ENCODE measurements around the gene PTPRT.
A peak's percentile ranks its signal among the peaks of the same experiment; 100 is the strongest.

PTPRT gene

DNA sequence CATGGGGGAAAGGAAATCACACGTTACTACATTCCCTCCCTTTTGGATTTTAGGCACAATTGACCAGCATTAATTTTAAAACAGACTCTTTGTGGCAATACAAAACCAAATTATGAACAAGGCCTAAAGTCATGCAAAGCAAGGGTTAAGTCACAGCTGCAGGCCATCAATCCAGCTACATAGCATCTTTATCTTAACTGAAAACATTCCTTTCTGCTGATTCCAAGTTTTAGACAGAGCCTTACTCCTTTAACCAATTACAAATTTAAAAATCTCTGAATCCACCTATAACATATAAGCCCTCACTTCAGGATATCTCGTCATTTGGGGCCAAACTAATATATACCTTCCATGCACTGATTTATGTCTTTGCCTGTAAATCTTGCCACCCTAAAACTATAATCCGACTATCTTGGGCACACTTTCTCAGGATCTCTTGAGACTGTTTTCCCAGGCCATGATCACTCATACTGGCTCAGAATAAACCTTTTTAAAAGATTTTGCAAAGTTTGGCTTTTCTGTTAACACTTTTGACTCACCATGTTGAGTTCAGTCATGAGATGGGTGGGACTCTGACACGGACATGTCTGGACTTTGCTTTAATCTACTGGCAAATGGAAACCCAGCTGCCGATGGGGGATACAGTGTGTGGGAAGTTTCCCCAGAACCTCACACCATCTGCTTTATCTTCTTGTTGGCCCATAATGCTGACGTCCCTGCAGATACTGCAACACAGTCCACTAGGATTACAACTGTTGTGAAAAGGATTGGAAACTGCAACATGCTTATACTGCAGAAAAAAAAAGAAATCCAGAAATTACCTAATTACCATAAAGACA is 757.0 kb downstream of the PTPRT start:
- H2BK120ac ChIP-seq (ENCODE audit: low read depth, low read length), result no peak overlapping the region
- 65% methylated on average over 6 of the region's 6 CpGs for WGBS
- H2BK15ac ChIP-seq (ENCODE audit: low read depth, poor library complexity, severe bottlenecking), result no peak overlapping the region
- no peak overlapping the region for H3K4ac ChIP-seq (ENCODE audit: low read depth in 1 of 2, low read length in 2 of 2)
- H3K79me1 ChIP-seq (replicated peaks; ENCODE audit: low read length, poor library complexity, severe bottlenecking), result no peaks in the 10 kb centered on the region
- no peak overlapping the region for H2AFZ ChIP-seq (ENCODE audit: low read depth, low read length)
- no peak overlapping the region for H2BK5ac ChIP-seq (ENCODE audit: low read depth, low read length, poor library complexity, severe bottlenecking)
- H3K18ac ChIP-seq (ENCODE audit: low read depth in 1 of 2, low read length in 2 of 2), result no peak overlapping the region
- H3K14ac ChIP-seq (ENCODE audit: low read length in 2 of 2), result no peak overlapping the region
- peak overlapping the region; percentile 59 for H3K9ac ChIP-seq (ENCODE audit: low read length)
- no peak overlapping the region for H3K23ac ChIP-seq (ENCODE audit: low read length in 2 of 2)
- H3K4me2 ChIP-seq (ENCODE audit: low read length, poor library complexity, severe bottlenecking), result no peak overlapping the region
- H3K9me3 ChIP-seq (ENCODE audit: control insufficient read depth, low read length), result no peaks in the 10 kb centered on the region
- H3K27me3 ChIP-seq (ENCODE audit: control insufficient read depth in 1 of 2, insufficient read depth in 1 of 2, low read length in 2 of 2), result peaks cover 0 to under 1% of the 10 kb centered on the region in 2 experiments
- H3K27ac ChIP-seq (ENCODE audit: low read length, poor library complexity, severe bottlenecking), result no peak overlapping the region
- no peaks in the 10 kb centered on the region for H3K4me1 ChIP-seq (ENCODE audit: control insufficient read depth, insufficient read depth, low read depth, low read length)
- no peak overlapping the region for H2BK12ac ChIP-seq (ENCODE audit: low read length in 2 of 2)
- H4K8ac ChIP-seq (ENCODE audit: low read length), result no peak overlapping the region
- DNase-seq, result no peak
- H3K36me3 ChIP-seq (ENCODE audit: control insufficient read depth in 1 of 2, insufficient read depth in 2 of 2, low read depth in 1 of 2, low read length in 2 of 2), result no peaks in the 10 kb centered on the region
- H4K91ac ChIP-seq (ENCODE audit: low read length), result no peak overlapping the region
- no peak overlapping the region for H3K4me3 ChIP-seq (ENCODE audit: insufficient read depth in 1 of 2, low read depth in 1 of 2, low read length in 2 of 2)
- no peak overlapping the region for H2AK5ac ChIP-seq (ENCODE audit: low read length, severe bottlenecking)

DNA sequence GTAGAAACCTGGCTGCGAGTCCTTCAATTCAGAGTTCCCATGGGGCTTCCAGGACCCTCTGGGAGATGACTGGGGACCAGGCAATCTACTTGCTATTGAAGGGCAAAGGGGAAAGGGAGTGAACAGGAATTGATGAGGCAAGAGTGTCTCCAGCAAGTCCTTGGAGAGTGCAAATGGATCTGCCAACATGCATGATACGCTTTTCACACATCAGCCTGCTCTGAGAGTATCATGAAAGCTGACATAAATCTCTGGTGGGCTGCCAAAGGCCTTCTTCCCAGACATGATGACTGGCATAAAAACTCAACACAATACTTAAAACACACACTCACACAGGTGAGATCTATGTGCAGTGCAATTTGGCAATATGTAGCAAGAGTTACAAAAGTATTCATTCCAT is 759.1 kb downstream of the PTPRT start:
- Histone ChIP-seq H3K36me3 (ENCODE audit: control insufficient read depth in 1 of 2, insufficient read depth in 2 of 2, low read depth in 1 of 2, low read length in 2 of 2) (no peaks in the 10 kb centered on the region), H2BK12ac (ENCODE audit: low read length in 2 of 2) (no peak overlapping the region), H4K91ac (ENCODE audit: low read length) (no peak overlapping the region), H3K14ac (ENCODE audit: low read length in 2 of 2) (no peak overlapping the region), H3K9ac (ENCODE audit: low read length) (no peak overlapping the region), H3K4me1 (ENCODE audit: control insufficient read depth, insufficient read depth, low read depth, low read length) (no peaks in the 10 kb centered on the region), H3K4me2 (ENCODE audit: low read length, poor library complexity, severe bottlenecking) (no peak overlapping the region), H3K18ac (ENCODE audit: low read depth in 1 of 2, low read length in 2 of 2) (no peak overlapping the region), H3K4ac (ENCODE audit: low read depth in 1 of 2, low read length in 2 of 2) (no peak overlapping the region), H3K9me3 (ENCODE audit: control insufficient read depth, low read length) (no peaks in the 10 kb centered on the region), H3K79me1 (replicated peaks; ENCODE audit: low read length, poor library complexity, severe bottlenecking) (no peaks in the 10 kb centered on the region), H3K23ac (ENCODE audit: low read length in 2 of 2) (no peak overlapping the region), H2AFZ (ENCODE audit: low read depth, low read length) (no peak overlapping the region), H3K27ac (ENCODE audit: low read length, poor library complexity, severe bottlenecking) (no peak overlapping the region), H2BK120ac (ENCODE audit: low read depth, low read length) (no peak overlapping the region), H3K27me3 (ENCODE audit: control insufficient read depth in 1 of 2, insufficient read depth in 1 of 2, low read length in 2 of 2) (no peaks in the 10 kb centered on the region), H2AK5ac (ENCODE audit: low read length, severe bottlenecking) (no peak overlapping the region), H2BK5ac (ENCODE audit: low read depth, low read length, poor library complexity, severe bottlenecking) (no peak overlapping the region), H3K4me3 (ENCODE audit: insufficient read depth in 1 of 2, low read depth in 1 of 2, low read length in 2 of 2) (no peak overlapping the region), H2BK15ac (ENCODE audit: low read depth, poor library complexity, severe bottlenecking) (no peak overlapping the region), H4K8ac (ENCODE audit: low read length) (no peak overlapping the region)
- DNase-seq, result no peak
- 52% methylated on average over 2 of the region's 2 CpGs for WGBS

DNA sequence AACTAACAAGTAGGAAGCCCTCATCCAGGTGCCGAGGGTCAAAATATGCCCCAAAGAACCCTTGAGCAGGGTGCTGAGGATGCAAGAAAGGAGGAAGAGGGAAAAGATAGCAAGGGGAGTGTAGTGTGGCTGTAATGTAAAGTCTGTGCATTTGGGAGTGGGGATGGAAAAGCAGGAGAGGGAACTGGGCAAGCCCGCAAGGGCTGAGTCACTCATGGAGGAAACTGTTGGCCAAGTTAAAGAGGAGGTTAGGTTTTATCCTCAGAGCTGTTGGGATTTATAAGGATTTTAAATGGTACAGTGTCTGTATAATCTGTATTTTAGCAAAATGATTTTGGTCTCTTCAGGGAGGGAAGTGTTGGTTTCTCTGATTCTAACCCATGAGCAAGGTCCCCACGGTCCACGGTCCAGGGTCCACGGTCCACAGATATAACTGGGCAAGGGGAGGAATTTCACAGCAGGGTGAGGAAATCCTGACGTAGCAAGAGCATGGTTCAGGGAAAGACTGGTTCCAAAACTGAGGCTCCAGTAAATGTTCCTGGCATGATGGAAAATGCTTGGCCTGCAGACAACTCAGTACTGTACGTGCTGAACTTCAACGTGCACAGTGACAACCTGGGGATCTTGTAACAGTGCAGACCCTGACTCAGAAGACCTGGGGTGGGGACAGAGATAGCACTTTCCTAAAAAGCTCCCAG is 759.8 kb downstream of the PTPRT start:
- Histone ChIP-seq H3K4me2 (ENCODE audit: low read length, poor library complexity, severe bottlenecking) (no peak overlapping the region), H3K27me3 (ENCODE audit: control insufficient read depth in 1 of 2, insufficient read depth in 1 of 2, low read length in 2 of 2) (no peaks in the 10 kb centered on the region), H4K8ac (ENCODE audit: low read length) (no peak overlapping the region), H3K4me3 (ENCODE audit: insufficient read depth in 1 of 2, low read depth in 1 of 2, low read length in 2 of 2) (no peak overlapping the region), H3K27ac (ENCODE audit: low read length, poor library complexity, severe bottlenecking) (no peak overlapping the region), H3K79me1 (replicated peaks; ENCODE audit: low read length, poor library complexity, severe bottlenecking) (no peaks in the 10 kb centered on the region), H2AFZ (ENCODE audit: low read depth, low read length) (no peak overlapping the region), H3K18ac (ENCODE audit: low read depth in 1 of 2, low read length in 2 of 2) (no peak overlapping the region), H3K9ac (ENCODE audit: low read length) (no peak overlapping the region), H2AK5ac (ENCODE audit: low read length, severe bottlenecking) (no peak overlapping the region), H2BK12ac (ENCODE audit: low read length in 2 of 2) (no peak overlapping the region), H2BK5ac (ENCODE audit: low read depth, low read length, poor library complexity, severe bottlenecking) (no peak overlapping the region), H3K4me1 (ENCODE audit: control insufficient read depth, insufficient read depth, low read depth, low read length) (no peaks in the 10 kb centered on the region), H4K91ac (ENCODE audit: low read length) (no peak overlapping the region), H3K9me3 (ENCODE audit: control insufficient read depth, low read length) (no peaks in the 10 kb centered on the region), H3K14ac (ENCODE audit: low read length in 2 of 2) (no peak overlapping the region), H3K36me3 (ENCODE audit: control insufficient read depth in 1 of 2, insufficient read depth in 2 of 2, low read depth in 1 of 2, low read length in 2 of 2) (no peaks in the 10 kb centered on the region), H3K23ac (ENCODE audit: low read length in 2 of 2) (no peak overlapping the region), H2BK120ac (ENCODE audit: low read depth, low read length) (no peak overlapping the region), H2BK15ac (ENCODE audit: low read depth, poor library complexity, severe bottlenecking) (no peak overlapping the region), H3K4ac (ENCODE audit: low read depth in 1 of 2, low read length in 2 of 2) (no peak overlapping the region)
- WGBS, result 69% methylated on average over 8 of the region's 8 CpGs
- DNase-seq, result no peak

DNA sequence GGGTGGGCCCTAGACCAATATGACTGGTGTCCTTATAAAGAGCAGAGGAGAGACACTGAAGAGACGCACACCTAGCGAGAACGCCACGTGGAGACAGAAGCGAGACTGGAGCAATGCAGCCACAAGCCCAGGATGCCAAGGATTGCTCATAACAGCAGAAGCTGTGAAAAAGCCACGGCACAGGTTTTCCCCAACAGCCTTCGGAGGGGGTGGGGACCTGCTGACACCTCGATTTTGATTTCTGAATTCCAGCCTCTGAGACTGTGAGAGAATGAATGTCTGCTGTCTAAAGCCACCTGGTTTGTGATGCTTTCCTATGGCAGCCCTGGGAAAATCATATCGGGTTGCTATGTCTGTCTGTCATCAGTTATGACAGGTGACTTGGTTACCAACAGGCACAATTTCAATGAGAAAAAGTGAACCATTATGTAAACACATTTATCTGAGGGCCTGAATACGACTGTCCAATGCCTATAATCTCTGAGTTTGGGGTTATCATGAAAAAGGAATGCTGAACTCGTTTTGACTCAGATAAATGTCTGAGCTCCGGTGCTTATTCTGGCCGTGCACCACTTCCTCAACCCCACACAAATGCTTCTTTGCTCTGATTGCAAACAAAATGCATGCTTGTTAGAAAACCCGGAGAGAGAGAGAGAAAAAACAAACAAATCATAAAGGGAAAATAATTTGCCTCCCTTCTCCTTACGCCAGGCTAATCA is 769.7 kb downstream of the PTPRT start:
- DNase-seq, result no peak
- Histone ChIP-seq H2AFZ (ENCODE audit: low read depth, low read length) (no peak overlapping the region), H2BK120ac (ENCODE audit: low read depth, low read length) (no peak overlapping the region), H3K27ac (ENCODE audit: low read length, poor library complexity, severe bottlenecking) (no peak overlapping the region), H3K27me3 (ENCODE audit: control insufficient read depth in 1 of 2, insufficient read depth in 1 of 2, low read length in 2 of 2) (no peaks in the 10 kb centered on the region), H3K4me3 (ENCODE audit: insufficient read depth in 1 of 2, low read depth in 1 of 2, low read length in 2 of 2) (no peak overlapping the region), H3K9me3 (ENCODE audit: control insufficient read depth, low read length) (no peaks in the 10 kb centered on the region), H4K8ac (ENCODE audit: low read length) (no peak overlapping the region), H2AK5ac (ENCODE audit: low read length, severe bottlenecking) (no peak overlapping the region), H2BK12ac (ENCODE audit: low read length in 2 of 2) (no peak overlapping the region), H3K9ac (ENCODE audit: low read length) (no peak overlapping the region), H3K79me1 (replicated peaks; ENCODE audit: low read length, poor library complexity, severe bottlenecking) (no peaks in the 10 kb centered on the region), H3K23ac (ENCODE audit: low read length in 2 of 2) (no peak overlapping the region), H4K91ac (ENCODE audit: low read length) (no peak overlapping the region), H3K4me1 (ENCODE audit: control insufficient read depth, insufficient read depth, low read depth, low read length) (no peaks in the 10 kb centered on the region), H3K4me2 (ENCODE audit: low read length, poor library complexity, severe bottlenecking) (no peak overlapping the region), H2BK5ac (ENCODE audit: low read depth, low read length, poor library complexity, severe bottlenecking) (no peak overlapping the region), H3K4ac (ENCODE audit: low read depth in 1 of 2, low read length in 2 of 2) (no peak overlapping the region), H3K14ac (ENCODE audit: low read length in 2 of 2) (no peak overlapping the region), H3K36me3 (ENCODE audit: control insufficient read depth in 1 of 2, insufficient read depth in 2 of 2, low read depth in 1 of 2, low read length in 2 of 2) (no peaks in the 10 kb centered on the region), H3K18ac (ENCODE audit: low read depth in 1 of 2, low read length in 2 of 2) (no peak overlapping the region), H2BK15ac (ENCODE audit: low read depth, poor library complexity, severe bottlenecking) (no peak overlapping the region)
- WGBS, result 67% methylated on average over 12 of the region's 15 CpGs
